Measurements from ENCODE around the gene LCA5.
"Not testable (repeated sequence)": the region's sequence is repeated elsewhere in the genome, so short reads cannot be mapped to it uniquely, and the experiment has no call there.

The LCA5 gene

GRCh38 chr6:79536954-79537747, at the start of gene LCA5:
TSS of gene LCA5 (minus strand) at chr6:79537430. CDS start at chr6:79518894, 18,536 bp downstream.
- peak; percentile 56 for DNase-seq

GRCh38 chr6:79586548-79586947, 49.3 kb upstream of the LCA5 start:
- no peak for DNase-seq

GRCh38 chr6:79584332-79584731, 47.1 kb upstream of the LCA5 start:
- no peak for DNase-seq

GRCh38 chr6:79577926-79578325, 40.7 kb upstream of the LCA5 start:
- not testable (repeated sequence) for DNase-seq

GRCh38 chr6:79574630-79575225, 37.5 kb upstream of the LCA5 start:
- DNase-seq: no peak

- no peak for DNase-seq
Observed at GRCh38 chr6:79574174-79574573, 36.9 kb upstream of the LCA5 start.

- DNase-seq: no peak
Observed at GRCh38 chr6:79571030-79571367, 33.8 kb upstream of the LCA5 start.

GRCh38 chr6:79570129-79571029, 33.1 kb upstream of the LCA5 start:
- DNase-seq: no peak

- no peak for DNase-seq
Observed at GRCh38 chr6:79568996-79569395, 31.8 kb upstream of the LCA5 start.

GRCh38 chr6:79564636-79565035, 27.4 kb upstream of the LCA5 start:
- DNase-seq: no peak

GRCh38 chr6:79559706-79560105, 22.5 kb upstream of the LCA5 start:
- DNase-seq: no peak

GRCh38 chr6:79557673-79558467, 20.6 kb upstream of the LCA5 start:
- no peak for DNase-seq

GRCh38 chr6:79554305-79554704, 17.1 kb upstream of the LCA5 start:
- no peak for DNase-seq

- no peak for DNase-seq
Observed at GRCh38 chr6:79551401-79551800, 14.2 kb upstream of the LCA5 start.

GRCh38 chr6:79548304-79548703, 11.1 kb upstream of the LCA5 start:
- DNase-seq: no peak

- DNase-seq: no peak
Observed at GRCh38 chr6:79546186-79546585, 9.0 kb upstream of the LCA5 start.

- no peak for DNase-seq
Observed at GRCh38 chr6:79544939-79545450, 7.8 kb upstream of the LCA5 start.

GRCh38 chr6:79544299-79544927, 7.2 kb upstream of the LCA5 start:
- DNase-seq: no peak

- DNase-seq: no peak
Observed at GRCh38 chr6:79543886-79544285, 6.7 kb upstream of the LCA5 start.

- DNase-seq: no peak
Observed at GRCh38 chr6:79543411-79543810, 6.2 kb upstream of the LCA5 start.

GRCh38 chr6:79538106-79538971, 1.1 kb upstream of the LCA5 start:
- DNase-seq: no peak
